Measurements from ENCODE around the gene STXBP2.

- TF ChIP-seq EZH2 (IDR thresholded peaks at IDR 0.05) (no peak), POLR2AphosphoS5 (IDR thresholded peaks at IDR 0.05; ENCODE audit: borderline replicate concordance, low read depth, low read length) (no peak)
These were observed 606 bp upstream of the STXBP2 start for GRCh38 chr19:7636317-7636690.
